Ovary (tissue), 1 donor: ENCODE data around the gene PLCL1.

ENCODE experiments used
- EP300 ChIP-seq: sonication (generic); formaldehyde crosslinking; IDR thresholded peaks from one replicate; pipeline ENCODE4 v1.6.1; 2017; ENCODE audit warnings: antibody characterized with exemption
- POLR2A ChIP-seq: fragments of 450-650 bp; IDR thresholded peaks from one replicate; pipeline ENCODE4 v1.6.1; 2017; ENCODE audit warnings: antibody characterized with exemption, mild to moderate bottlenecking, moderate library complexity

GRCh38 chr2:197978971-197979370 is 174.6 kb downstream of the PLCL1 start:
- TF ChIP-seq POLR2A (no peak), EP300 (no peak)
